ENCODE measurements around the gene CER1. TPM values are rescaled to one million over a fixed set of nuclear protein-coding genes. Genes with fewer than 3 reads are reported as not detected.

Gene CER1
- total RNA-seq, 1 donor from 2014 or later, result not detected

DNA sequence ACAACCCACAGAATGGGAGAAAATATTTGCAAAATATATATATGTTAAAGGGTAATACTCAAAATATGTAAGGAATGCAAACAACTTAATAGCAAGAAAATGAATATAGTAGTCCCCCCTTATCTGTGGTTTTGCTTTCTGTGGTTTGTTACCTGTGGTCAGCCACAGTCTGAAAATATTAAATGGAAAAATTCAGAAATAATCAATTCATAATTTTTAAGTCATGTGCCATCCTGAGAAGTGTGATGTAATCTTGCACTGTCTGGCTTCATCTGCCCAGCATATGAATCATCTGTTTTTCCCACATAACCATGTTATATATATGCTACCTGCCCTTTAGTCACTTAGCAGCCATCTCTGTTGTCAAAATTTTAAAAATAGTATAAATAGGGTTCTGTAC lies 11.7 kb downstream of the CER1 start:
- Mint-ChIP-seq H3K27ac (no peak overlapping the region), H3K4me1 (ENCODE audit: low read depth) (no peaks in the 10 kb centered on the region), H3K9me3 (ENCODE audit: low read depth) (peaks cover 33% of the 10 kb centered on the region), H3K27me3 (no peaks in the 10 kb centered on the region), H3K36me3 (ENCODE audit: insufficient read depth) (peaks cover 1% of the 10 kb centered on the region), H3K4me3 (ENCODE audit: low read depth) (no peak overlapping the region)
- DNase-seq (ENCODE audit: low spot score, unreplicated experiment), result no peak
- TF ChIP-seq, protein P1, sequence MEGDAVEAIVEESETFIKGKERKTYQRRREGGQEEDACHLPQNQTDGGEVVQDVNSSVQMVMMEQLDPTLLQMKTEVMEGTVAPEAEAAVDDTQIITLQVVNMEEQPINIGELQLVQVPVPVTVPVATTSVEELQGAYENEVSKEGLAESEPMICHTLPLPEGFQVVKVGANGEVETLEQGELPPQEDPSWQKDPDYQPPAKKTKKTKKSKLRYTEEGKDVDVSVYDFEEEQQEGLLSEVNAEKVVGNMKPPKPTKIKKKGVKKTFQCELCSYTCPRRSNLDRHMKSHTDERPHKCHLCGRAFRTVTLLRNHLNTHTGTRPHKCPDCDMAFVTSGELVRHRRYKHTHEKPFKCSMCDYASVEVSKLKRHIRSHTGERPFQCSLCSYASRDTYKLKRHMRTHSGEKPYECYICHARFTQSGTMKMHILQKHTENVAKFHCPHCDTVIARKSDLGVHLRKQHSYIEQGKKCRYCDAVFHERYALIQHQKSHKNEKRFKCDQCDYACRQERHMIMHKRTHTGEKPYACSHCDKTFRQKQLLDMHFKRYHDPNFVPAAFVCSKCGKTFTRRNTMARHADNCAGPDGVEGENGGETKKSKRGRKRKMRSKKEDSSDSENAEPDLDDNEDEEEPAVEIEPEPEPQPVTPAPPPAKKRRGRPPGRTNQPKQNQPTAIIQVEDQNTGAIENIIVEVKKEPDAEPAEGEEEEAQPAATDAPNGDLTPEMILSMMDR (IDR thresholded peaks at IDR 0.05; ENCODE audit: unreplicated experiment), result no peak

DNA sequence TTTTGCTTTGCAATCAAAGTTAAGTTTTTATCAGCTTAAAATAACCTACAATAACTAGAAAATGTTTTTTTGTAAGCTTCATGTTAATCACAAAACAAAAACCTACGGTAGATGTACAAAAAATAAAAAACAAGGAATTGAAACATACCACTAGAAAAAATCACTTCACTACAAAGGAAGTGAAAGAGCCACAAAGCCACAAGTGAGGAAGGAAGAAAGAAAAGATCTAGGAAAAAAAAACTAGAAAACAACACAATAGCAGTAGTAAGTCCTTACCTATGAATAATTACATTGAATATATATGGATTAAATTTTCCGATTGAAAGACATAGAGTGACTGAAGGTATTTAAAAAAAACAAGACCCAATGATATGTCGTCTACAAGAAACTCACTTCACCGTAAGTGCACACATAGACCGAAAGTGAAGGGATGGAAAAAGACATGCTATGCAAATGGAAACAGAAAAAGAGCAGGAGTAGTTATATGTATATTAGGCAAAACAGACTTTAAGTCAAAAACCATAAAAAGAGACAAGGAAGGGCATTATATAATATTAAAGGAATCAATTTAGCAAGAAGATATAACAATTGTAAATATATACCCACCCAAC lies 15.9 kb downstream of the CER1 start:
- peaks cover 39% of the 10 kb centered on the region for H3K9me3 Mint-ChIP-seq (ENCODE audit: low read depth)
- peaks cover 1% of the 10 kb centered on the region for H3K36me3 Mint-ChIP-seq (ENCODE audit: insufficient read depth)
- no peaks in the 10 kb centered on the region for H3K27me3 Mint-ChIP-seq
- no peak overlapping the region for H3K27ac Mint-ChIP-seq
- no peak for DNase-seq (ENCODE audit: low spot score, unreplicated experiment)
- no peak overlapping the region for H3K4me3 Mint-ChIP-seq (ENCODE audit: low read depth)
- TF ChIP-seq, protein P1 (IDR thresholded peaks at IDR 0.05; ENCODE audit: unreplicated experiment), result no peak
- peaks cover 3% of the 10 kb centered on the region for H3K4me1 Mint-ChIP-seq (ENCODE audit: low read depth)

DNA sequence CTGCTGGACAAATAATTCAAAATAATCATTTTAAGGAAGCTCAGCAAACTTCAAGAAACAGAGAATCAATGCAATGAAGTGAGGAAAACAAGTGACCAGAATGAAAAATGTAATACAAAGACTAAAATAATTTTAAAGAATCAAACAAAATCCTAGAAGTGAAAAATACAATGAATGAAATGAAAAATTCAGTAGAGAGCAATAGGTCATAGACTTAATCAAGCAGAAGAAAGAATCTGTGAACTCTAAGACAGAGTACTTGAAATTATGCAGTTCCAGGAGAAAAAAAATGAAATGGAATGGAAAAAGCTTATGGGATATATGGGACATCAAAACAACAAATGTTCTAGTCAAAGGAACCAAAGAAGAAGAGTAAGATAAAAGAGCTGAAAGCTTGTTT lies 17.5 kb downstream of the CER1 start:
- TF ChIP-seq, protein P1 (IDR thresholded peaks at IDR 0.05; ENCODE audit: unreplicated experiment), result no peak
- H3K36me3 Mint-ChIP-seq (ENCODE audit: insufficient read depth), result peaks cover 1% of the 10 kb centered on the region
- no peak overlapping the region for H3K27ac Mint-ChIP-seq
- no peaks in the 10 kb centered on the region for H3K27me3 Mint-ChIP-seq
- DNase-seq (ENCODE audit: low spot score, unreplicated experiment), result no peak
- H3K4me1 Mint-ChIP-seq (ENCODE audit: low read depth), result peaks cover 3% of the 10 kb centered on the region
- peaks cover 35% of the 10 kb centered on the region for H3K9me3 Mint-ChIP-seq (ENCODE audit: low read depth)
- no peak overlapping the region for H3K4me3 Mint-ChIP-seq (ENCODE audit: low read depth)

DNA sequence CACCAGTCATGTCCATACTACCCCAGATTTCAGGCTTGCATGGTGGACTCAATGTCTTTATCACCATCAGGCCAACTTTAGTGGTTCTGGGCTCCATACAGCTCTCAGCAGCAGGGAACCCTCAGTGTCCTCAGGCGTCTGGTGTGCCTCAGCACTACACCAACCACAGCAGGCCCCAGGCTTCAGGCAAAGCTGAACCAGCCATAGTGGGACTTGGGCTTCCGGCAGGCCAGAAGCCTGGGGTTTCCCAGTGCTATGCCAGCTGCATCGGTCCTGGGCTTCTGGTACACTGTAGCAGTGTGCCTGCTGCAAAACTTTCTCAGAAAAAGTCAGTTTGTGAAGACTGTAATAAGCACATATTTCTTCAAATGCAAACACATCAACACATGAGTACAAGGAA lies 18.3 kb downstream of the CER1 start:
- no peak for DNase-seq (ENCODE audit: low spot score, unreplicated experiment)
- H3K9me3 Mint-ChIP-seq (ENCODE audit: low read depth), result peaks cover 27% of the 10 kb centered on the region
- H3K4me1 Mint-ChIP-seq (ENCODE audit: low read depth), result peaks cover 3% of the 10 kb centered on the region
- H3K36me3 Mint-ChIP-seq (ENCODE audit: insufficient read depth), result peaks cover 1% of the 10 kb centered on the region
- no peak overlapping the region for H3K27ac Mint-ChIP-seq
- TF ChIP-seq, protein P1 (IDR thresholded peaks at IDR 0.05; ENCODE audit: unreplicated experiment), result no peak
- no peak overlapping the region for H3K4me3 Mint-ChIP-seq (ENCODE audit: low read depth)
- H3K27me3 Mint-ChIP-seq, result no peaks in the 10 kb centered on the region

DNA sequence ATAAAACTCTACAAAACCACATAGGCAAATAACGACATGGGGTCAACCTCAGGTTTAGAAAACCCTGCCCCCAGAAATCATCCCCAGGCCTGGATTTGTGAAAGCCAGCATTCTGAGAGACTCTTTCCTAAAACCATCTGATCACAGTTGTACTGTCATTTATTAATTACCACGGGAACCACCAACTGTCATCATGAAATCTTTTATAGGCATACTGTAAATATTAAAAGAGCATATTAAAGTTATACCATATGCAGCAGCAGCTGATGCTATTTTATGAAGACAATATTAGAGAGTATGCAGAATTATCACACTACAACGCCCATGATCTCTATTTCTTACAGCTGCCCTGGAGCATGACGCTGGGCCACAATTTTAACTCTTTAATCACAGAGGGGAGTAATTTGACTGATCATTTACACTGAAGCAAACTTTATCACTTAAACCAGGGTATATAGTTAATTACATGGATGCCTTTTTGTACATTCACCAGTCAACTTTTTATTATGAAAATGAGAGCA lies 20.3 kb downstream of the CER1 start:
- no peak for DNase-seq (ENCODE audit: low spot score, unreplicated experiment)
- Mint-ChIP-seq H3K27me3 (no peaks in the 10 kb centered on the region), H3K4me3 (ENCODE audit: low read depth) (no peak overlapping the region), H3K4me1 (ENCODE audit: low read depth) (peaks cover 3% of the 10 kb centered on the region), H3K27ac (no peak overlapping the region), H3K9me3 (ENCODE audit: low read depth) (peaks cover 13% of the 10 kb centered on the region), H3K36me3 (ENCODE audit: insufficient read depth) (no peaks in the 10 kb centered on the region)
- TF ChIP-seq, protein P1 (IDR thresholded peaks at IDR 0.05; ENCODE audit: unreplicated experiment), result no peak

Measured in progenitor cell of endocrine pancreas (in vitro differentiated cells).